IPS-11a (cell line): ENCODE data around the gene SH3GLB2.
"Not testable (repeated sequence)": the region's sequence is repeated elsewhere in the genome, so short reads cannot be mapped to it uniquely, and the experiment has no call there.

Experiments
- H3K4me3 ChIP-seq: one replicate; pipeline ENCODE4 v1.5.1; 2013; ENCODE audit warnings: low read depth, low read length, control low read depth

The SH3GLB2 gene

DNA sequence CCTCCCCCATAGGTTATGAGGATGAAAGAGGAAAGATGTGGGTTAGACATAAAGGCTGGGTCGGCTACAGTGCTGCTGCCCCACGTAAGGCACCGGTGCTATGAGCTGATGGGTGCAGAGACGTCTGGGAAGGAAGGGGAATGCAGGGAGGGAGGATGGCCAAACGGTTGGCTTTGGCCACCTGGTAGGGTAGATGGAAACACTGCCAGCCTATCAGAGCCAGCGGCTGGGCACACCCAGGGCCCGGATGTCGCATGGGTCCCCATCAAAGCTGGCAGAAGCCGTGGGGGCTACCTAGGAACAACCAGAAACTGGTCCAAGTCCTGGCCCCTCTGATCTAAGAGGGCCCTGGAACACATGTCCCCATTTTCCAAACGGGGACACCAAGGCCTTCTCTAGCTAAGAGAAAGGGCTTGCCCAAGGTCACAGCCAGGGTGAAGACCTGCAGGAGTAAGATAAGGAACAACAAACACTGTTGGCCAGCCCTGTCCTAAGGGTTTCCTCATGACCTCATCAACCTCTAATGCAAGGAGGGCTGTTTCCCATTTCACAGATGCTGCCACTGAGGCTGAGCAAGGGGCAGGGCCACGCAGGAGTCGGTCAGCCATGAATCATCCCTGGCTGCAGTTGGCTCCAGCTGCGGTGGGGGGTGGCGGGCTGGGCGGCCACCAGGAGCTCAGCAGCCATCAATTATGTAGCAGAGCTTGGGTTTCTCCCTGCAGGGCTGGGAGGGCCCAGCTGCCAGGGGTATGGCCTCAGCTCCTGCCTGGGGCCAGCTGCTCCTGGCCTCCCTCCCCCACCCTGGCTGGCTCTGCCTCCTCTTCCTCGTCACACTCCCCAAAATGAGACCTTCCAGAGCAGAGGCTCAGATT lies 4.9 kb downstream of the SH3GLB2 start:
- no peak overlapping the region for H3K4me3 ChIP-seq

DNA sequence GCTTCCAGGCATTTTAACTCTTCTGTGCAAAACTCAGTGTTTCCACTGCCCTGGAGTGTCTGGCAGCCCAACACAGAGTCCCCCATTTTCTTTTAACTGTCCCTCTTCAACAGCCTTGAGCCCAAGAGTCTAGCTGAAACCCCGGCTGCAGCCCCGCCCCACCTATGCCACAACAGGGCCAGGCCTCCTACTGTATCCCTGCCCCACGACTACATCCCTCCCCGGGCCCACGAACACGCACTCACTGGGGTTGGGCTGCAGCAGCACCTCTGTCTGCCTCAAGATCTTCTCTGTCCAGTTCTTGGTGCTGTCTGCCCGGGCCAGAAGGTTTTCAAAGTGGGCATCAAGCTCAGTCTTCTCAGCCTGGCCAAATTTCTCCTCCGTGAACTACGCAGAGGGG lies 6.1 kb downstream of the SH3GLB2 start:
- no peak overlapping the region for H3K4me3 ChIP-seq

DNA sequence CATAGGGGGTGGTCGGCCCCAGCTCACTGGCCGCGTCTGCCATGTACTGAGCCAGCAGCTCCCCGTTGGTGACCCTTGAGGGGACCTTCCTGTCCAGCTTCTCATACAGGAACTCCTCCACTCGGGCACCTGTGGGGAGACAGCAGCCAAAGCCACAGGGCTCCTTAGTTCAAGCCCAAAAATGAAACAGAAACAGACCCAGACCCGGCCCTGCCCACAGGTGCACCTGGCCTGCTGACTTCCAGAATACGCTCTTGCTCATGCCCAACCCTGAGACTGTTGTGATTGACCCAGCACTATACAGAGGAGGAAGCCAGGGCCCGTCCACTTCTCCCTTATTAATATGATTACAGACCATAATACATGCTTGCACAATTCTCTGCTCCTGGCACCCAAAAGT lies 7.0 kb downstream of the SH3GLB2 start:
- no peak overlapping the region for H3K4me3 ChIP-seq

DNA sequence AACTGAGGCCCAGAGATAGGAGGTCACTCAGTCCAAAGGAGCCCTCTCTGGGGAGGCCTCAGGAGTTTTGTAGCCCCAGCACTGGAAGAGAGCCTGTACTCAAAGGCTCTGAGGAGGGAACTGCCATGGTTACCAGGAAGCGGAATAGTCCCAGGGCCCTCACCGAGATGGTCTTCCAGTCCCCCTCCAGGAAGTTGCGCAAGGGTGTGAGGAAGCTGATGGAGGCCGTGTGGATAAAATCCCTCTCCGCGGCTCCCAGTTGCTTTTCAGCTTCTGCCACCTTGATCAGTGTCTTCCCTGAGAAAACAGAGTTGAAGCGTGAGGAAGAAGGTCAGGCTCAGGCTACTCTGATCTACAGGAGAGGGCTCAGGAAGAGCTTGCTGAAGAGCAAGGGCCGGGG lies 13.5 kb downstream of the SH3GLB2 start:
- H3K4me3 ChIP-seq: no peak overlapping the region

DNA sequence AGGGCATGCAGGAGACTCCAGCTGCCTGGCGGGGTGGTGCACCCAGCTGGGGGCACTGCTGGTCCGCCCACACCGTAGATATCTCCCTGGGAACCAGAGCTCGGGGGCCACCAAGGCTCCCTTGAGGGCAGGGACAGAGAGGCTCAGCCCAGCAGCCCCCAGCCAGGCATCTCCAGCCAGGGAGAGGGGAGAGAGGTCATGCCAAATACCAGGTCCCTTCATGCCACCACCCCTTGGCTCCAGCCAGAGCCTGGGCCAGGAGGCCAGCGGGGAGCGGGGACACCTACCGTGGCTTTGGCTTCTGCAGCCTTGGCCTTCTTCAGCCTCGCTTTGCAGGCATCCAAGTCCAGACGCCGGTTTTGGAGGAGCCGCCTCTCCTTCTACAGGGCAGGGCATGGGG lies 14.0 kb downstream of the SH3GLB2 start:
- no peak overlapping the region for H3K4me3 ChIP-seq

DNA sequence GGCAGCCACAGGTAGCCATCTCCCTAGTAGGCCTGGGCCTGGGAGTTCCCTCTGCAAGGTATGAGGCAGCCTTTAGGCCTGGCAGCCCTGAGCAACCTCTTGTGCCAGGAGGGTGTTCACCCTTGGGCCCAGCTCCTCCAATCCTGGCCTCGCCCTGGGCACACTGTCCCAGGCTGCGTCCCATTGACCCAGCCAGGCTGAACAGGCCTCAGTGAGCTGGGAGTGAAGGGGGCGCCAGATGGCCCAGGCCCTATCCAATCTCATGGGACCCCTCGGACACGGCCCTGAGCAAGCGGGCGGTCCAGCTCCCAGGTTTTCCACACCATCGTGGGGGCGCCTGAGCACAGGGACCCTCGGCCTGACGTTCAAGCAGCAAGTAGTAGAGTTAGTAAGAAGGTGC lies 14.5 kb downstream of the SH3GLB2 start:
- no peak overlapping the region for H3K4me3 ChIP-seq

DNA sequence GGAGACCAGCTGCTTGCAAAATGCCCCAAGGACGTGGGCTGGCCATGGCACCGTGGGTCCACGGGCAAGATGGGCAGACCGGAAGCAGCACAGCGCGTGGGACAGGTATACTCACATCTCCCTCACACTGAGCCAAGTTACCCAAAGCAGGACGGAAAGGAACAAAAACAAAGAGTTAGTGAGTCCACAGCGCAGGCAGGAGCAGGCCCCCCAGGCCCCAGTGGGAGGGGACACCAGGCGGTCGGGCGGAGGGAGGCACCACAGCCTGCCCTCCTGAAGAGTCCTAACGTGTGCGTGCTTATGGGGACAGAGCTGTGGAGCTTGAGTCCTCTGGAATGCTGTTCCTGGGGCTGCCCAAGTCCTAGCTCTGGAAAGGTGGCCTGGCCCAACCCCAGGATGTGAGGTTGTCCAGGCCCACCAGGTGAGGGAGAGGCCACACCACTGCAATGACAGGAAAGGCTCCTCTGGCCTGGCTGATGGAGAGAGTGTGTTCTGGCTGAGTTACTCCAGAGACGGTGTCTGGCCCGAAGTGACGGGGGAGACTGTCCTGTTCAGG lies 15.2 kb downstream of the SH3GLB2 start:
- H3K4me3 ChIP-seq: no peak overlapping the region

DNA sequence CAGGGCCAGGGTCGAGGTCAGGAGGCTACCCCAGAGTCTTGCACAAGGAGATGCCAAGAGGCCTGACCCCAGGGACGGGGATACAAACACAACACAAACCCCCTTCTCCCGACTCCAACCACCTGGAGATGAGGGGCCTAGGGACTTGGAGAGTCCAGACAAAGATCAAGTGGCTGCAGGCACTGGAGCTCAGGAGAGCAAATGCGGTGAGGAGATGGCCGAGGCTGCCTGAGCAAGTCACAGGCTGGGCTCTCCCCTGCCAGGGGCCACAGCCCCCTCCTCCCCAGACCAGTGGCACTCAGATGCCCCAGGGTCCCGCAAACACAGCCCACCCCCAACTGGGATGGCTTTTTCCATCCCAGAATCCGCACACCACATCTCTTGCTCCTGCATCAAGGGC lies 15.8 kb downstream of the SH3GLB2 start:
- no peak overlapping the region for H3K4me3 ChIP-seq

DNA sequence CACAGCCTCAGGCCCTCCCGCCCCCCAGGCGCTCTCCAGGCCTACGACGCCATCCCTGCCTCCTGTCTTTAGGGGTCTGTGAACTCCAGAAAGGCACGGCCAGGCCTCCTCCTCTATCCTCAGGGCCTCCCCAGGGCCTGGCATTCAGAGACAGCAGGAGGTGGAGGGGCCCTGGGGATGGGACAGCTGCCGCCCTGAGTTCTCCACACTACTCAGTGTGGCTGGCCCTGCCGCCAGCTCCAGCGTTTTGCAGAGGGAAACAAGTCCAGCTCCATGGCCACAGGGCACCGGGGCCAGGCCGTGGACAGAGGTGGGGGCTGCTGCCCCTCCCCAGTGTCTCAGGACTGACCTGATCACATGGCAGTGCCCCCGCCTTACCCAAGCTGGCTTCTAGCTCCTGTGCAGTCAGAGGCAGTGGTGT lies 16.4 kb downstream of the SH3GLB2 start:
- no peak overlapping the region for H3K4me3 ChIP-seq

DNA sequence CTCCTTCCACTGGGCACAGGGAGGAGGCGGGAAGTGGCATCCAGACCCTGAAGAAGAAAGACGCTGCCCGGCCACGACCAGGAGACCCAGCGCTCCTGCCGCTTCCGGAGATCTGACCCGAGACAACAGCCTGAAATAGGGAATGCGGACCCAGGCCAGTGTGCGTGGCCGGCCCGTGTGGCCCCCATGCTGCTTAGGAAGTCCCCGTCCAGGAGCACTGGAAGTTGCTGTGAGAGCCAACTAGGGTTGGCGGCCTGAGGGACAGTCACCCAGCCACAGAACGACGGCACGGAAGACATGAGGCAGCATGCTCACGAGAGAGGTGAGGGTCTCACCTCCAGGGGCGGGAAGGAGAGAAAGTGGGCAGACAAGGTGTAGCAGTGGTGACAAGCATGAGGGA lies 17.0 kb downstream of the SH3GLB2 start:
- H3K4me3 ChIP-seq: no peak overlapping the region

DNA sequence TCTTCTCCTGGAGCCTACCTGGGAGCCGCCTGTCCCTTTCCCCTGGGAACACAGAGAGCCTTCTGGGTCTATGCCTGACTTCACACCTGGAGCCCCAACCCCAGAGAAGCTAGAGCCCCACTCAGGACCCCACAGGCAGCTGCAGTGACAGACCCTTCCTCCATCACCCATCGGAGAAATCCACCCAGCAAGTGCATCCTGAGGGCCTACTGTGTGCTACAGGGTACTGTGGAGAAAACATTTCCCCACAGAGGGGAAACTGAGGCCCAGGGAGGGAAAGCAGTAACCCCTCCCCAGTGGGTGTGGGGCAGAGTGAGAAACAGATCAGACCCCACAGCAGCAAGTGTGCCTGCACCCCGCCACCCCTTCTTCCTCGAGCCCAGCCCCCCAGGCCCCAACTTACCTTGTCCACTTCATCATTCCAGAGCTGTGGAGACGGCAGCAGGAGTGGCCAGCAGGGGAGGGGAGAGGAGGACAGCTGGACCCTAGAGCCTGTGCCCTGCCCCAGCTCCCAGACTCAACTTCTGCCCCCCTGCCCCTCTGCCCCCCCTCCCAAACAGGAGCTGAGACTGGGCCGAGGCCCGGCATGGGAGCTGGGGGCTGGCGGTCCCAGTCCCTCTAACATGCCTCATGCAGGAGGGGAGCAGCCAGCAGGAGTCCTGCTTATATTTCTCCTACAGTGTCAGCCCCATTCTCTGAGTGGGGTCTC lies 17.7 kb downstream of the SH3GLB2 start:
- no peak overlapping the region for H3K4me3 ChIP-seq

DNA sequence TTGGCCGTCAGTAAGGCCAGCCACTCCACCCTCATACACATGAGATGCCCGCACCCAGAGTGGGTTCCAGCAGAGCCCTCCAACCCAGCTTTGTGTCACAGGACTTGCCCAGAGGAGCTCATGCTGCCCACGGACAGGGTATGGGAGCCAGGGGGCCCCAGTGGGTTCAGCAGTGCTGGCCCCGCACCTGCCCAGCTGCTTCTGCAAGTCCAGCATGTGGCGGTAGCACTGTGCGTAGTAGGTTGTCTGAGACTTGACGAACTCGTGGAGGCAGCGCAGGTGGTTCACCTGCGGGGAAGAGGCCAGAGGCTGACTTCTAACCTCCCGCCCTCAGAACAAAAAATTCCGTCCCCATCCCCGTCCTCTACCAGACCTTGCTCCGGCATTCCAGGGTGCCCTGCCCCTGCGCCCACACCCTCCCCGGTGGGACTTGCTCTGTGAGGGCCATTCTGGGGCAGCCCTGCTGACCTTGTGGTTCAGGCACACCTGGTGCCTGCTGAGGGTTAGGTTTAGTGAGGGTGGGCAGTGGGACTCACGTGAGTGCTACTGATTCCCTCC lies 18.5 kb downstream of the SH3GLB2 start:
- no peak overlapping the region for H3K4me3 ChIP-seq

DNA sequence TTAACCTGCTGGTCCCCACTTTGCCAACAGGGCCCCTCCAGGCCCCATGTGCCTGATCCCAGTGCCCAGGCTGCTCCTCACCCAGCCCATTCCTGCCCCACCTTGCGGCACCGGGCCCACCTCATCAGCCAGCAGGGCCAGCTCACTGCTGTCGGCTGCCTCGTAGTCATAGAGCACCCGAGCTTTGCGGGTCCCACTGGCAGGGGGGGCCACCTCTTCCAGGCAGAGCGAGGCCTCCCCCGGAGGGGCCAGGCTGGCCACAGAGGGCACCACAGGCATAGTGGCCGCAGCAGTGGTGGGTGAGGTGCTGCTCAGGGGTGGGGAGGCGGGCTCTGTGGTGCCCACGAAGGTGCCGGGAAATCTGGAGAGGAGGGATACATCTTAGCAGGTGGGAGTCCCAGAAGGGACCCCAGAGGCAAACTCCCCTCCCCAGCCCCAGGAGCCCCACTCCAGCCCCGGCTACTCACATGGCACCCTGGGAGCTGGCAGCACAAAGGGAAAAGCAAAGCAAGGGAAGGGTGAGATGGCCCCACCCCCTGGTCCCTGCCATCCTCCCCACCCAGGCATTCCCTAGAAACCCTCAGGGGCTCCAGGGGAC lies 19.0 kb downstream of the SH3GLB2 start:
- no peak overlapping the region for H3K4me3 ChIP-seq

DNA sequence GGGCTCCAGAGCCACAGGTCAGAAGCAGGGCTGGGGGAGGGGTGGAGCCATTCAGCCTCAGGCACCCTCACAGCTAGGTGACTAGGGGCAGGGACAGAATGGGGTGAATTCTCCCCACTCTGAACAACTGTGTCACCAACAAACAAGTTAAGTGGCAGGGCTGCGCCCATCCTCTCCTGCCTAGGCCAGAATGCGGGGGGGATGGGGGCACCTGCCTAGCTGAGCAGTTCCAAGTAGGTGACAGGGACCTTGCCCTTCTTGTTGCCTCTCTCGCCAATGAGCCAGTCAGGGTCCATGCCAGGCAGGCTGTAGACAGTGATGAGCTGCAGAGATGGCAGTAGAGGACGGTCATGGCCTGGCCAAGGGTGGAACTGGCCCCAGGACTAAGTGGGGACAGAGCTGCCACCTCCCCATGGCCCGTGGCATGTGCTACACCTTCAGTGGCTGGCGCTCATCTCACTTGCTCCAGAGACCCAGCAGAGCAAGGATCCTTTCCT lies 19.6 kb downstream of the SH3GLB2 start:
- H3K4me3 ChIP-seq: no peak overlapping the region

DNA sequence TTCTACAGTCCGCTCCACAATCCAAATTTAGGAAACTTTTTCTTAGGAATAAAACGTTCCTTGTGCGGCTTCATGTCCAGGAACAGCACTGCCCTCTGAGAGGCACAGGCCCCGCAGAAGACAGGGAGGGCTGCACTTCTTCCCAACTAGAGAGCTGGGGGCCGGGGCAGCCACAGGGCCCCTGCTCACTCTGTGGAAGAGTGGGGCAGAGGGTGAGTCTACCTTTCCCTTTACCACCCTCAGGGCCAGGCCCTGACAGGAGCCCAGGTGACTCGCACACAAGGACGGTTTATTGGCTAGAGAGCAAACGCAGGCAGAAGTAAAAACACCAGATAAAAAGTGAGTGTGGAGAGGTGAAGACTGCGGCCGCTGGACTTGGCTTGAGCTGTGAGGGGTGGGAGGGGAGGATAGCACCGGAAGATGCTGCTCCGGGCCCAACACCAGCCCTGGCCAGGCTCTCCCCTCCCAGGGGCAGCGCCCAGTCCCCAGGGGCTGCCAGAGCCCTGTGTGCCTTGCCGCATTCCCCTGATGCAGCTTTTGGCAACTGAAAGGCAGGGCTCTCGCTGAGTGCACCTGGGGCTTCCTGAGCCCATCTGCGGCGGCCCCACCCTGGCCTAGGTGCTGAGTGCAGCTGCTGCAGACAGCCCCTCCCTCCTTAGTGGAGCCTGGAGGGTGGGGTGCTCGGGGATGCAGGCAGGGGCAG lies 20.2 kb downstream of the SH3GLB2 start:
- H3K4me3 ChIP-seq: no peak overlapping the region

DNA sequence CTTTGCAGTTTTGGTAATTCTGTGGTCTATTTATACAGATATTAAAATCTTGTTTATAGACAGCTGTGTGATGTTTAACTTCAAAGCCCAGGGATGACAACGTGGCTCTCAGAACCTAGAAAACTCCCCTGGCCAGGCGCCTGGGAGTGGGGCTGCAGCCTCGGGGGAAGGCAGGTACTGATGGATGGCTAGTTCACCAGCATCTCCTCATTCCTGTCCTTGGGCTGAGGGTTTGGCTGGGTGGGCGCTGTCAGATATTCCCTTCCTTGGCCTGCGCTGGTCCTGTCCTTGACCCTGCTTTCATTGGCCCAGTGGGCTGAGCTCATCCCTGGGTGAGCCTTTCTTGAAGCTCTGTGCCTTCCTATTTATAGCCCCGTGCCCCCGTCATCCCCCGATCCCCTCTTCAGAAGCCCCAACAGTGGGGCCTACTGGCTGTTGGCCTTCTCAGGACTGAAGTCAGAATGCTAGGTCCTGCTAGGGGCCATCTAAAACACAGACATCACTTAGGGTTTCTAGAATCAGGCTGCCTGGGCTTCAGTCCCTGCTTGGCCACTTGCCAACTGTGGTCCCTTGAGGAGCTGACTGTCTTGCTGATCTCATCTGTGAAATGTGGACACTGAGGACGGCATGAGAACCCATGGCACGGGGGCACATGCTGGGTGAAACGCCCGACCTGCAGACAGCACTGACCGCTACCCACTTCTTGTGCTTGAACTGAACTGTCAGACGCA lies 20.9 kb downstream of the SH3GLB2 start:
- H3K4me3 ChIP-seq: no peak overlapping the region

DNA sequence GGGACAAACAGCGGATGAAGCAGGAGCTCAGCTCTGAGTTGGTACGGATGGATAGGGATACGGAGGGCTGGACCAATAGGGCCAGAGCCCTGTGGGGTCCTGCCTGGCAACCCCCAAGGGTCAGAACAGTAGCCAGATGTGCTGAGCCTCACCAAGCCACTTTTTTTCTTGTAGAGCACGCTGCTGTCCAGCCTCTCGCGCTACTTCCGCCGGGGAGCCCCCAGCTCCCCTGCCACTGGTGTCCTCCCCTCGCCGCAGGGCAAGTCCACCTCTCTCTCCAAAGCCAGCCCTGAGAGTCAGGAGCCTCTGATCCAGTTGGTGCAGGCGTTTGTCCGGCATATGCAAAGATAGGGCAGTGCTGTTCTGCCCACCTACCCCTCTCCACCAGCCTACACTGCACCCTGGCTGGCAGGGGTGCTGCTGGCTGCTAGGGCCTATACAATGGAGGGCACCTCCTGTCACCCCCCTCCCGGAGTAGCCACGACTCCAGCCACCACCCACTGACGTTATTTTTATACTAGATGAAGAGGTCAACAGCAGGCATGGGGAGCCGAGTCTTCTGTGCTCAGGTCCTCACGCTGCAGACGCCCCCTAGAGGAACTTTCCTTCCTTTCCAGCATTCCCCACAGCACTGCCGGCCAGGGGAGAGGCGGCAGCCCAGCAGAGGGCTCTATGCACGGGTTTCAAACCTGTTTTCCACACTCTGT lies 21.6 kb downstream of the SH3GLB2 start:
- H3K4me3 ChIP-seq: no peak overlapping the region

DNA sequence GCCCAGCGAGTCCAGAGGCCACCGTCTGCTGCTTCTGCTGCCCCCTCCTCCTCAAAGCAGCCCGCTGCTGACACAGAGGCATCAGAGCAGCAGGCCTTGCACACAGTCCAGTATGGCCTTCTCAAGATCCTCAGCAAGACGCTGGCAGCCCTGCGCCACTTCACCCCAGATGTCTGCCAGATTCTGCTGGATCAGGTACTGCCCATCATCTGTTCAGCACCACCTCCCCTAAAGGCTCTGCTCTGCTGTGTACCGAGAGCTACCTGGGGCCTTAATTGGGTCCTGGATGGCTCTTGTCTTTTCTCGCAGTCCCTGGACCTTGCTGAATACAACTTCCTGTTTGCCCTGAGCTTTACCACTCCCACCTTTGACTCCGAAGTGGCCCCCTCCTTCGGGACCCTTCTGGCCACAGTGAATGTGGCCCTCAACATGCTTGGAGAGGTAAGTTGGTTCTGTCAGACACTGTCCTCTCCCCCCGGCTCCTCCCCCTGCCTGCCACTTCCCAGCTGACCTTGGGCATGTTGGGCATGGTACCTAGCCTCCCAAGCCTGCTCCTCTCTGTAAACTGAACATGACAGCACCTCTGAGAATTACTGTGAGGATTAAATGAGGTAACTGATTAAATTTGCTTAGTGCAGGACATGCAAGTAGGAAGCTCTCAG lies 22.7 kb downstream of the SH3GLB2 start:
- no peak overlapping the region for H3K4me3 ChIP-seq

DNA sequence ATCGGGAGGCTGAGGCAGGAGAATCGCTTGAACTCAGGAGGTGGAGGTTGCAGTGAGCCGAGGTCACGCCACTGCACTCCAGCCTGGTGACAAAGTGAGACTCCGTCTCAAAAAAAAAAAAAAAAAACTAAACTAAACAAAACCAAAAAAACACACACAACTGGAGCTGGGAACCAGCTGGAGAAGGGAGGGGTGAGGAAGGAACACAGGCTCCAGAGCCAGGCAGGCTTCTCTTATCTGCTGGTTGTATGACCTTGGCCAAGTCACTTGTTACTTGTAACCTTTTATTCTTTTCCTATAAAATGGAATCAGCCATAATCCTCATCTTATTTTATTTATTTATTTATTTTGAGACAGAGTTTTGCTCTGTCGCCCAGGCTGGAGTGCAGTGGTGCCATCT lies 24.0 kb downstream of the SH3GLB2 start:
- not testable (repeated sequence) for H3K4me3 ChIP-seq
